Activated CD8-positive, alpha-beta memory T cell treated with anti-CD3 and anti-CD28 coated beads, Interleukin-2, amount 50 U/mL, for 48 hours (primary cell): Measurements from ENCODE around the gene FAM9C.
"Not testable (repeated sequence)": the region's sequence is repeated elsewhere in the genome, so short reads cannot be mapped to it uniquely, and the experiment has no call there.

Experiments
- DNase-seq: peaks from one replicate; pipeline ENCODE4 v3.0.0-alpha.2; 2020

Gene FAM9C

GRCh38 chrX:13044441-13044840 is at the start of gene FAM9C:
Gene FAM9C, minus strand, starts transcription at chrX:13044620. Its CDS starts 831 bp downstream, at chrX:13043789.
- DNase-seq: no peak

- DNase-seq: no peak
Measured at GRCh38 chrX:13093529-13094140, 49.2 kb upstream of the FAM9C start.

GRCh38 chrX:13092455-13092941 is 48.1 kb upstream of the FAM9C start:
- DNase-seq: peak; percentile 75

- DNase-seq: no peak
Measured at GRCh38 chrX:13091111-13091765, 46.8 kb upstream of the FAM9C start.

GRCh38 chrX:13090339-13091110 is 46.1 kb upstream of the FAM9C start:
- no peak for DNase-seq

- no peak for DNase-seq
Measured at GRCh38 chrX:13090027-13090338, 45.6 kb upstream of the FAM9C start.

GRCh38 chrX:13088156-13088487 is 43.7 kb upstream of the FAM9C start:
- DNase-seq: peak; percentile 60

- DNase-seq: peak; percentile 66
Measured at GRCh38 chrX:13087322-13088155, 43.1 kb upstream of the FAM9C start.

GRCh38 chrX:13086793-13087321 is 42.4 kb upstream of the FAM9C start:
- peak; percentile 55 for DNase-seq

GRCh38 chrX:13086076-13086475 is 41.7 kb upstream of the FAM9C start:
- DNase-seq: no peak

- DNase-seq: peak; percentile 60
Measured at GRCh38 chrX:13085526-13085925, 41.1 kb upstream of the FAM9C start.

- DNase-seq: no peak
Measured at GRCh38 chrX:13084611-13085010, 40.2 kb upstream of the FAM9C start.

GRCh38 chrX:13083755-13084326 is 39.4 kb upstream of the FAM9C start:
- DNase-seq: not testable (repeated sequence)

- no peak for DNase-seq
Measured at GRCh38 chrX:13082206-13083065, 38.0 kb upstream of the FAM9C start.

GRCh38 chrX:13081395-13082205 is 37.2 kb upstream of the FAM9C start:
- DNase-seq: no peak

GRCh38 chrX:13080128-13080795 is 35.8 kb upstream of the FAM9C start:
- DNase-seq: no peak

GRCh38 chrX:13078739-13079444 is 34.5 kb upstream of the FAM9C start:
- DNase-seq: no peak

- no peak for DNase-seq
Measured at GRCh38 chrX:13077168-13077567, 32.7 kb upstream of the FAM9C start.

- DNase-seq: no peak
Measured at GRCh38 chrX:13076176-13076961, 31.9 kb upstream of the FAM9C start.
